Erythroblast (primary cell): Measurements from ENCODE around the gene WDR82.

Experiments
- DNase-seq, 2 experiments: peaks; one replicate each; lab custom pipeline; 2025; lab: John Stamatoyannopoulos, UW
- GATA1 ChIP-seq: IDR thresholded peaks from 2 replicates; pipeline ENCODE4 v1.6.1; 2011; ENCODE audit warnings: low read depth, mild to moderate bottlenecking, control low read depth, low read length, moderate library complexity
- POLR2A ChIP-seq: IDR thresholded peaks from 2 replicates; pipeline ENCODE4 v1.6.1; 2011; ENCODE audit warnings: mild to moderate bottlenecking, low read length

Gene WDR82

GRCh38 chr3:52228751-52229291 is 49.6 kb downstream of the WDR82 start:
- no peak for TF ChIP-seq POLR2A
- no peak for TF ChIP-seq GATA1
- DNase-seq: no peak

GRCh38 chr3:52228266-52228665 is 50.2 kb downstream of the WDR82 start:
- TF ChIP-seq POLR2A (no peak), GATA1 (no peak)
- DNase-seq: no peak

DNA sequence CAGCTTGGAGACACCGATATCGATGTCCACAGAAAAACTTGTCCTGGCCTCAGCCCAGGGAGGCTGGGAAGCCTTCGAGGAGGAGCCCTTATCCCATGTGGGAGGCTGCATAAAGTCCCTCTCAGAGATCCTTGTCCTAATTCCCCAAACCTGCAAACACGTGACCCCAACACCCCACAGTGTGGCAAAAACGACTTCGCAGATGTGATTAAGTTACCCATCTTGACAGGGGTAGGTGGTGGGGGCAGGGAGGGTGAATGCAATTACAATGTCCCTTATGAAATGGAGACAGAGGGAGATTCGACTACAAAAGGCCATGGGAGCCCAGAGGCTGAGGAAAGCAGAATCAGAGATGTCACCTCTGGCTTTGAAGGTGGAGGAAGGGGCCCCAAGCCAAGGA is 50.7 kb downstream of the WDR82 start:
- DNase-seq: no peak
- no peak for TF ChIP-seq POLR2A
- TF ChIP-seq GATA1: no peak

- TF ChIP-seq POLR2A (no peak), GATA1 (no peak)
- no peak for DNase-seq
Observed at GRCh38 chr3:52227117-52227516, 51.3 kb downstream of the WDR82 start.

DNA sequence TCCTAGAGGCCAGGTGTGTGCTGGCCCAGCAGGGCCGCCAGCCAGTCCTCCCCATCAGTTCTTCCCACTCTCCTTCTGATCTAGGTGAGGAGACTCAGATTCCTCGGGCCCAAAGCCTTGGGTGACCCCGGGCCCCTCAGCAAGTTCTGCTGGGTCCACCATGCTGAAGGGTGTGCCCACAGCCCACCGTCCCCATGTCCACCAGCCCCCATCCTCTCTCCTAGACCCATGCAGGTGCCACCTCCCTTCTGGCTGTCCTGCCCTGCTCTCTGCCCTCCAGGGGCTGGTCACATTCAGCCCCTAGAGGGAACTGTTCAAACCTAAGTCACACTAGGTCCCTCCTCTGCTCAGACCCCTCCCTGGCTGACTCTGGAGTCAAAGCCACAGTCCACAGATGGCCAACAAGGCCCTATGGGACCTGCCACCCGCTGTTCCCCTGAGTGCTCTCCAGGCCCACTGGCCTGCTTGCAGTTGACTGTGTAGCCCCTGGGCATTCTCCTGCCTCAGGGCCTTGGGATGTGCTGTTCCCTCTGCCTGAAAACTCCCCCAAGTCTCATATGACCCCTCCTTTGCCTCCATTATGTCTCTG is 52.1 kb downstream of the WDR82 start:
- DNase-seq: no peak
- TF ChIP-seq GATA1 (no peak), POLR2A (no peak)

- TF ChIP-seq POLR2A (no peak), GATA1 (no peak)
- DNase-seq: no peak
Observed at GRCh38 chr3:52225452-52226228, 52.8 kb downstream of the WDR82 start, which contains the start of gene TLR9. TLR9 (minus strand) TSS chr3:52225645; CDS start chr3:52225529, 116 bp downstream.

DNA sequence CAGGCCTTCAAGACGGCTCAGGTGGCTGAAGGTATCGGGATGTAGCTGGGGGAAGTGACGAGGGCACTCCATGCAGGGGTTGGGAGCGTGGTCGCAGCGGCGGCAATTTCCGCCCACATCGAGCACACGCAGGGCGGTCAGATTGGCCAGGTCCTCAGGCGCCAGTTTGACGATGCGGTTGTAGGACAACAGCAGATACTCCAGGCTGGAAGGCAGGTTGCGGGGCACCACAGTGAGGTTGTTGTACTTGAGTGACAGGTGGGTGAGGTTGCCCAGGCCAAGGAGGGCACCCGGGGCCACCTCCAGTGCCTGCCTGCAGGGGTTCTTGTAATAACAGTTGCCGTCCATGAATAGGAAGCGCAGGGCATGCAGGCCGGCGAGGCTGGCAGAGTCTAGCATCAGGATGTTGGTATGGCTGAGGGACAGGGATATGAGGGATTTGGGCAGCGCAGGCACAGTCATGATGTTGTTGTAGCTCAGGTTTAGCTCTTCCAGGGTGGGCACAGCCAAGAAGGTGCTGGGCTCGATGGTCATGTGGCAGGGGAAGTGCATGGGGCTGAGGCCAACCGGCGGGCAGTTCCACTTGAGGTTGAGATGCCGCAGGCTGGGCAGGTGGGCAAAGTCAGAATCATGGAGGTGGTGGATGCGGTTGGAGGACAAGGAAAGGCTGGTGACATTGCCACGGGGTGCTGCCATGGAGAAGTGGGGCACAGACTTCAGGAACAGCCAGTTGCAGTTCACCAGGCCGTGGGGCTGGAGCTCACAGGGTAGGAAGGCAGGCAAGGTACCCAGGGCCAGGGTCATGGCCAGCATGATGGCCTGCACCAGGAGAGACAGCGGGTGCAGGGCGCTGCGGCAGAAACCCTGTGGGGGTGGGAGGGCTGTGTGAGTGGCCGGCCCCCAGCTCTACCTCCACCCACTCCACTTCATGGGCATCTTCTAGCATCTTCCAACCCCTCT is 54.7 kb downstream of the WDR82 start:
- no peak for DNase-seq
- no peak for TF ChIP-seq GATA1

GRCh38 chr3:52222319-52223221 is 55.9 kb downstream of the WDR82 start:
- DNase-seq: no peak
- no peak for TF ChIP-seq GATA1
- no peak for TF ChIP-seq POLR2A

- DNase-seq: no peak
Observed at GRCh38 chr3:52221563-52222318, 56.7 kb downstream of the WDR82 start.

GRCh38 chr3:52221141-52221562 is 57.3 kb downstream of the WDR82 start:
- no peak for TF ChIP-seq POLR2A
- TF ChIP-seq GATA1: no peak
- DNase-seq: no peak

More at GRCh38 chr3:52221563-52222318, 56.7 kb downstream of the WDR82 start:
- TF ChIP-seq GATA1 (no peak), POLR2A (no peak)

GRCh38 chr3:52220380-52221026 is 57.9 kb downstream of the WDR82 start:
- DNase-seq: peak; percentile 80 to 89
- TF ChIP-seq POLR2A: no peak
- no peak for TF ChIP-seq GATA1
